Measurements from ENCODE around the gene PIGM.

- TF ChIP-seq CTCF (IDR thresholded peaks at IDR 0.05) = no peak
- no peak for TF ChIP-seq POLR2A (IDR thresholded peaks at IDR 0.05)
- TF ChIP-seq EP300 (IDR thresholded peaks at IDR 0.05) = no peak
These were observed 49.5 kb downstream of the PIGM start for GRCh38 chr1:159982280-159982679.
